B cell (primary cell): ENCODE results near the gene ACTL6B. TPM values are rescaled to one million over a fixed set of nuclear protein-coding genes. Genes with fewer than 3 reads are reported as not detected.

ENCODE experiments used
- ATAC-seq: fragments of 200-7000 bp; cut with Tn5 transposase; one replicate; pipeline ENCODE4 v1.10.0; 2021; ENCODE audit warnings: low read depth, mild to moderate bottlenecking, moderate number of reproducible peaks, moderate library complexity
- CTCF ChIA-PET: fragments of 350-600 bp; sonication (Branson Sonifier 250); formaldehyde crosslinking; loops from one replicate; lab custom pipeline; 2021; ENCODE audit warnings: antibody characterized with exemption, inconsistent platforms; lab: Charles Lee
- POLR2A ChIA-PET: fragments of 350-600 bp; sonication (Branson Sonifier 250); formaldehyde crosslinking; loops from one replicate; lab custom pipeline; 2021; ENCODE audit warnings: antibody characterized with exemption; lab: Charles Lee
- DNase-seq: peaks from one replicate; pipeline ENCODE4 v3.0.0; 2013
- H2AFZ ChIP-seq: 2 replicates; pipeline ENCODE4 v1.6.1; 2012; ENCODE audit warnings: mild to moderate bottlenecking, low read depth, low read length; ENCODE audit not compliant: insufficient read depth, poor library complexity, severe bottlenecking
- H3K27ac ChIP-seq, 2 donors: 1 replicate in 1 of 2; 2 replicates in 1 of 2; pipeline ENCODE4 v1.5.1; 2012 to 2013; ENCODE audit warnings: low read length in 2 of 2, mild to moderate bottlenecking in 2 of 2, moderate library complexity in 1 of 2
- H3K27me3 ChIP-seq, 4 experiments: fragments of 200-600 bp in 1 of 4; sonication (generic) in 1 of 4; replicated peaks in 1 of 4; 1 replicate in 2 of 4; 2 replicates in 2 of 4; pipeline versions ENCODE4 v1.6.1 to v1.7.0; 2013 to 2016; ENCODE audit warnings: low read length in 3 of 4, mild to moderate bottlenecking in 2 of 4, mixed read lengths in 1 of 4, moderate library complexity in 1 of 4; ENCODE audit not compliant: insufficient read depth in 4 of 4, control insufficient read depth in 3 of 4; ENCODE audit errors: control extremely low read depth in 1 of 4
- H3K36me3 ChIP-seq, 2 experiments: replicated peaks in 1 of 2; 1 replicate in 1 of 2; 2 replicates in 1 of 2; pipeline versions ENCODE4 v1.6.1 to v1.7.1; 2013; ENCODE audit warnings: low read length in 1 of 2; ENCODE audit not compliant: insufficient read depth in 2 of 2, control insufficient read depth in 1 of 2; ENCODE audit errors: control extremely low read depth in 1 of 2, extremely low read depth in 1 of 2
- H3K4me1 ChIP-seq, 2 donors: fragments of 200-600 bp in 1 of 2; sonication (generic) in 1 of 2; 1 replicate in 1 of 2; 2 replicates in 1 of 2; pipeline versions ENCODE4 v1.5.1 to v1.6.1; 2013 to 2017; ENCODE audit warnings: low read length in 2 of 2; ENCODE audit not compliant: control insufficient read depth in 2 of 2, insufficient read depth in 2 of 2
- H3K4me2 ChIP-seq: replicated peaks from 2 replicates; pipeline ENCODE3; 2012; ENCODE audit warnings: mild to moderate bottlenecking, low read depth, low read length; ENCODE audit not compliant: poor library complexity, severe bottlenecking
- H3K4me3 ChIP-seq, 5 experiments: fragments of 200-600 bp in 1 of 5; sonication (generic) in 1 of 5; 1 replicate in 3 of 5; 2 replicates in 2 of 5; pipeline versions ENCODE4 v1.5.1 to v1.7.0; 2011 to 2016; ENCODE audit warnings: low read length in 4 of 5, mild to moderate bottlenecking in 4 of 5, low read depth in 2 of 5, control low read depth in 1 of 5, moderate library complexity in 1 of 5; ENCODE audit not compliant: insufficient read depth in 1 of 5; ENCODE audit errors: control extremely low read depth in 1 of 5, extremely low read depth in 1 of 5
- H3K79me2 ChIP-seq: fragments of 200-600 bp; sonication (generic); one replicate; pipeline ENCODE4 v1.6.0; 2016; ENCODE audit warnings: low read length; ENCODE audit not compliant: control insufficient read depth, insufficient read depth
- H3K9ac ChIP-seq: fragments of 200-600 bp; sonication (generic); 2 replicates; pipeline ENCODE4 v1.6.1; 2017; ENCODE audit warnings: mild to moderate bottlenecking, low read length, moderate library complexity
- H3K9me3 ChIP-seq, 3 donors: one replicate each; pipeline versions ENCODE4 v1.6.1 to v1.7.1; 2013; ENCODE audit warnings: low read length in 2 of 3; ENCODE audit not compliant: control insufficient read depth in 2 of 3, insufficient read depth in 1 of 3; ENCODE audit errors: control extremely low read depth in 1 of 3
- H4K20me1 ChIP-seq: 2 replicates; pipeline ENCODE4 v1.6.0; 2012; ENCODE audit warnings: mild to moderate bottlenecking, low read length; ENCODE audit not compliant: insufficient read depth, control insufficient read depth, poor library complexity, severe bottlenecking
- H3K27ac Mint-ChIP-seq: one replicate; pipeline ENCODE4 v1.8.0; 2021; ENCODE audit warnings: mixed read lengths
- H3K27me3 Mint-ChIP-seq: one replicate; pipeline ENCODE4 v1.8.0; 2021; ENCODE audit warnings: mixed read lengths
- H3K4me1 Mint-ChIP-seq: one replicate; pipeline ENCODE4 v1.8.0; 2021; ENCODE audit warnings: mixed read lengths
- H3K4me3 Mint-ChIP-seq: one replicate; pipeline ENCODE4 v1.8.0; 2021; ENCODE audit warnings: mixed read lengths
- H3K9me3 Mint-ChIP-seq: one replicate; pipeline ENCODE4 v1.8.0; 2022; ENCODE audit warnings: mixed read lengths; ENCODE audit not compliant: insufficient read depth
- CTCF ChIP-seq: fragments of 200-600 bp; IDR thresholded peaks from one replicate; pipeline ENCODE4 v1.8.0; 2022; ENCODE audit warnings: antibody characterized with exemption, mild to moderate bottlenecking
- EZH2 ChIP-seq: IDR thresholded peaks from 2 replicates; pipeline ENCODE4 v1.6.1; 2012; ENCODE audit warnings: borderline replicate concordance, low read depth, mild to moderate bottlenecking, moderate library complexity, low read length; ENCODE audit not compliant: insufficient read depth, poor library complexity, severe bottlenecking
- WGBS: methylation state at CpG from one replicate; pipeline ENCODE4 v1.1.5; 2013; ENCODE audit warnings: missing lambda C conversion rate; ENCODE audit not compliant: insufficient coverage; 5-methylcytosine and 5-hydroxymethylcytosine counted together
- intact Hi-C: fragments of 100-400 bp; cut with micrococcal nuclease; formaldehyde crosslinking; loops from one replicate; pipeline ENCODE4 v1.10.0; 2022
- polyA plus RNA-seq: library from polyadenylated mRNA; depleted of rRNA; stranded (reverse); fragments of >200 nt; gene quantifications from 2 replicates; pipeline ENCODE4 v1.2.3, GENCODE V29; 2012
- total RNA-seq, 2 donors: library from RNA; stranded (reverse); fragments of 120-200 nt in 1 of 2; gene quantifications; 1 replicate in 1 of 2; 2 replicates in 1 of 2; pipeline versions ENCODE4 v1.2.3 to v1.2.4, GENCODE V29; 2013 to 2022

The ACTL6B gene
- total and polyA plus RNA-seq, 2 donors (not counting 1 experiment from before 2014, with no cell fraction given): not detected

DNA sequence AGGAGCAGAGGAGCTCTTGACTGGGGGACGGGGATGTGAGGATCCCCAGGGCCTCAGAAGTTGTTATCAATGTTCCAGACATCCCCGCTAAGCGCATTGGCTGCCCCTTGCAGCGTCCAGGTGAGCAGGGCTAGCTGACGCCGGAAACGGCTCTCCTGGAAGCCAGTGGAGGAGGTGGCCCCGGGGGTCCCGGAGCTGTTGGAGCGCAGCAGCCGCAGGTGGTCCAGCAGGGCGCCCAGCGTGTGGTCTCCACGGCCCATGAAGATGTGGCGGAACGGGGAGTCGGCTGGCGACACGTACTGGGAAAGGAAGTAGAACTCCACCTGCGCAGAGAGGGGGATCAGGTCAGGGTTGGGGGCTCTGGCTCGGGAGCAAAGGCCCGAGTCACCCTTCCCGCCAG lies 35.4 kb downstream of the ACTL6B start:
- no peak for TF ChIP-seq EZH2
- TF ChIP-seq CTCF: no peak
- no peak overlapping the region for H3K4me3 Mint-ChIP-seq
- Histone ChIP-seq H3K27me3 (no peaks in the 10 kb centered on the region), H4K20me1 (no peaks in the 10 kb centered on the region), H3K9ac (no peak overlapping the region), H3K36me3 (peaks cover 0 to 1% of the 10 kb centered on the region in 2 experiments), H3K27ac (no peak overlapping the region), H3K4me2 (no peak overlapping the region), H3K79me2 (no peaks in the 10 kb centered on the region), H3K9me3 (no peaks in the 10 kb centered on the region), H3K4me1 (no peaks in the 10 kb centered on the region), H2AFZ (no peak overlapping the region), H3K4me3 (no peak overlapping the region)
- ChIA-PET CTCF (no interaction called here), POLR2A (interaction anchor here (0.6 kb wide), 1 partner anchor 56 kb away, joined by 4 read pairs; no protein-coding TSS in a partner anchor)
- intact Hi-C loops: no loop called here
- peaks cover 4% of the 10 kb centered on the region for H3K4me1 Mint-ChIP-seq
- ATAC-seq: no peak
- no peaks in the 10 kb centered on the region for H3K9me3 Mint-ChIP-seq
- no peaks in the 10 kb centered on the region for H3K27me3 Mint-ChIP-seq
- H3K27ac Mint-ChIP-seq: no peak overlapping the region
- WGBS: 97% methylated on average over 23 of the region's 23 CpGs
- DNase-seq: no peak

- no peak overlapping the region for H3K9ac ChIP-seq
- DNase-seq (no peak), ATAC-seq (no peak)
- H3K4me3 ChIP-seq: no peak overlapping the region
- no peak overlapping the region for H3K4me3 Mint-ChIP-seq
- H3K9me3 Mint-ChIP-seq: no peaks in the 10 kb centered on the region
- TF ChIP-seq EZH2 (no peak), CTCF (no peak)
- H3K4me1 ChIP-seq: no peaks in the 10 kb centered on the region
- ChIA-PET CTCF (interaction anchor here (3.3 kb wide), 1 partner anchor 13 kb away, joined by 14 read pairs; no protein-coding TSS in a partner anchor), POLR2A (interaction anchor here (0.6 kb wide), 2 partner anchors 10 to 57 kb away, joined by 3 to 4 read pairs; no protein-coding TSS in a partner anchor)
- H3K36me3 ChIP-seq: peaks cover 0 to 1% of the 10 kb centered on the region in 2 experiments
- intact Hi-C loops: no loop called here
- H3K79me2 ChIP-seq: no peaks in the 10 kb centered on the region
- no peaks in the 10 kb centered on the region for H3K27me3 Mint-ChIP-seq
- no peak overlapping the region for H3K27ac Mint-ChIP-seq
- H3K4me2 ChIP-seq: no peak overlapping the region
- WGBS: 100% methylated on average over 1 of the region's 6 CpGs
- no peaks in the 10 kb centered on the region for H3K4me1 Mint-ChIP-seq
- H3K27ac ChIP-seq: no peak overlapping the region
- no peak overlapping the region for H2AFZ ChIP-seq
- H3K27me3 ChIP-seq: no peaks in the 10 kb centered on the region
- H4K20me1 ChIP-seq: no peaks in the 10 kb centered on the region
- no peaks in the 10 kb centered on the region for H3K9me3 ChIP-seq
These were observed 36.0 kb downstream of the ACTL6B start for GRCh38 chr7:100620239-100620638.
